DMS114 treated with DMSO at 0.1 percent for 48 hours (cell line): Measurements from ENCODE around the gene RNU1-2.
"Not testable (repeated sequence)": the region's sequence is repeated elsewhere in the genome, so short reads cannot be mapped to it uniquely, and the experiment has no call there.

Source experiments
- DNase-seq: peaks from one replicate; lab custom pipeline; 2025; ENCODE audit not compliant: unreplicated experiment; lab: John Stamatoyannopoulos, UW

The RNU1-2 gene

GRCh38 chr1:16895598-16896315, at the start of gene RNU1-2:
RNU1-2 (plus strand) TSS chr1:16895980.
- DNase-seq: peak; percentile 99

- not testable (repeated sequence) for DNase-seq
Observed at GRCh38 chr1:16856201-16856600, 39.6 kb upstream of the RNU1-2 start.

GRCh38 chr1:16859167-16860041, 36.4 kb upstream of the RNU1-2 start:
- DNase-seq: not testable (repeated sequence)

GRCh38 chr1:16860048-16860447, 35.7 kb upstream of the RNU1-2 start:
- not testable (repeated sequence) for DNase-seq

- not testable (repeated sequence) for DNase-seq
Observed at GRCh38 chr1:16861832-16862245, 33.9 kb upstream of the RNU1-2 start.

- not testable (repeated sequence) for DNase-seq
Observed at GRCh38 chr1:16862415-16862814, 33.4 kb upstream of the RNU1-2 start.

- DNase-seq: not testable (repeated sequence)
Observed at GRCh38 chr1:16863024-16863423, 32.8 kb upstream of the RNU1-2 start.

- not testable (repeated sequence) for DNase-seq
Observed at GRCh38 chr1:16866926-16867707, 28.7 kb upstream of the RNU1-2 start.

GRCh38 chr1:16868787-16869186, 27.0 kb upstream of the RNU1-2 start:
- not testable (repeated sequence) for DNase-seq

- DNase-seq: not testable (repeated sequence)
Observed at GRCh38 chr1:16869996-16870395, 25.8 kb upstream of the RNU1-2 start.

GRCh38 chr1:16871171-16871570, 24.6 kb upstream of the RNU1-2 start:
- not testable (repeated sequence) for DNase-seq

- DNase-seq: not testable (repeated sequence)
Observed at GRCh38 chr1:16872152-16873075, 23.4 kb upstream of the RNU1-2 start.

GRCh38 chr1:16873076-16873879, 22.5 kb upstream of the RNU1-2 start:
- DNase-seq: not testable (repeated sequence)

GRCh38 chr1:16874968-16875765, 20.6 kb upstream of the RNU1-2 start:
- not testable (repeated sequence) for DNase-seq

- DNase-seq: not testable (repeated sequence)
Observed at GRCh38 chr1:16881742-16882141, 14.0 kb upstream of the RNU1-2 start.

- DNase-seq: no peak
Observed at GRCh38 chr1:16882986-16883385, 12.8 kb upstream of the RNU1-2 start.

- DNase-seq: not testable (repeated sequence)
Observed at GRCh38 chr1:16884487-16884886, 11.3 kb upstream of the RNU1-2 start.

- DNase-seq: no peak
Observed at GRCh38 chr1:16886860-16887605, 8.7 kb upstream of the RNU1-2 start.
